Endothelial cell of umbilical vein (primary cell): ENCODE results near the gene SH3D21. TPM values are rescaled to one million over a fixed set of nuclear protein-coding genes. Genes with fewer than 3 reads are reported as not detected.

ENCODE experiments used
- BruUV-seq: library from RNA; stranded (reverse); fragments of 400-500 nt; replicated peaks from 2 replicates; lab custom pipeline; 2021; lab: Mats Ljungman, UMichigan
- CTCF ChIA-PET: fragments of 300-600, 350-600 bp; sonication (Branson Sonifier 250); formaldehyde crosslinking; loops from one replicate; lab custom pipeline; 2021; ENCODE audit warnings: antibody characterized with exemption, inconsistent platforms; lab: Charles Lee
- POLR2A ChIA-PET: fragments of 300-600, 350-600 bp; sonication (Branson Sonifier 250); formaldehyde crosslinking; loops from one replicate; lab custom pipeline; 2021; ENCODE audit warnings: antibody characterized with exemption, inconsistent platforms; lab: Charles Lee
- DNase-seq: peaks from one replicate; pipeline ENCODE4 v3.0.0-alpha.2; 2011; ENCODE audit warnings: low read depth, low spot score
- FAIRE-seq: peaks from 2 replicates; lab custom pipeline; 2011; peaks lifted over from hg19 to GRCh38; lab: Jason Lieb, UNC
- H2AFZ ChIP-seq: 2 replicates; pipeline ENCODE4 v1.6.0; 2012; ENCODE audit warnings: low read depth, low read length, control low read depth, inconsistent platforms
- H3K27ac ChIP-seq: 2 replicates; pipeline ENCODE4 v1.5.1; 2011; ENCODE audit warnings: low read depth, mild to moderate bottlenecking, control low read depth, low read length, moderate library complexity; ENCODE audit not compliant: insufficient read depth
- H3K27me3 ChIP-seq, 2 experiments: 2 replicates each; pipeline versions ENCODE4 v1.6.0 to v1.6.1; 2011; ENCODE audit warnings: low read length in 2 of 2, mixed read lengths in 1 of 2; ENCODE audit not compliant: control insufficient read depth in 2 of 2, insufficient read depth in 2 of 2
- H3K36me3 ChIP-seq, 2 experiments: 2 replicates in 1 of 2; 3 replicates in 1 of 2; pipeline ENCODE4 v1.5.1; 2011; ENCODE audit warnings: low read length in 2 of 2, mild to moderate bottlenecking in 1 of 2, moderate library complexity in 1 of 2; ENCODE audit not compliant: control insufficient read depth in 2 of 2, insufficient read depth in 2 of 2; ENCODE audit errors: extremely low read depth in 1 of 2
- H3K4me1 ChIP-seq: 3 replicates; pipeline ENCODE4 v1.5.1; 2011; ENCODE audit warnings: mild to moderate bottlenecking, low read length; ENCODE audit not compliant: control insufficient read depth, insufficient read depth; ENCODE audit errors: extremely low read depth
- H3K4me2 ChIP-seq: 2 replicates; pipeline ENCODE4 v1.6.1; 2011; ENCODE audit warnings: low read length, control low read depth, mixed read lengths; ENCODE audit not compliant: insufficient read depth
- H3K4me3 ChIP-seq, 3 experiments: fragments of 200-600 bp in 1 of 3; sonication (generic), shearing (Covaris generic) in 1 of 3; replicated peaks in 1 of 3; 2 replicates each; pipeline ENCODE4 v1.5.1; 2011 to 2016; ENCODE audit warnings: control low read depth in 3 of 3, low read length in 3 of 3, mild to moderate bottlenecking in 2 of 3, inconsistent platforms in 1 of 3, low read depth in 1 of 3, moderate library complexity in 1 of 3; ENCODE audit not compliant: insufficient read depth in 1 of 3
- H3K79me2 ChIP-seq: 2 replicates; pipeline ENCODE4 v1.6.0; 2012; ENCODE audit warnings: low read length, inconsistent platforms; ENCODE audit not compliant: control insufficient read depth, insufficient read depth
- H3K9ac ChIP-seq: replicated peaks from 2 replicates; pipeline ENCODE3; 2011; ENCODE audit warnings: low read length, control low read depth; ENCODE audit not compliant: insufficient read depth; ENCODE audit errors: extremely low read depth
- H3K9me1 ChIP-seq: replicated peaks from 3 replicates; pipeline ENCODE4 v1.6.0; 2011; ENCODE audit warnings: mild to moderate bottlenecking, low read length; ENCODE audit not compliant: control insufficient read depth, insufficient read depth; ENCODE audit errors: extremely low read depth
- H3K9me3 ChIP-seq: replicated peaks from 2 replicates; pipeline ENCODE4 v1.5.1; 2012; ENCODE audit warnings: low read length, inconsistent platforms; ENCODE audit not compliant: control insufficient read depth, insufficient read depth
- H4K20me1 ChIP-seq: replicated peaks from 2 replicates; pipeline ENCODE3; 2011; ENCODE audit warnings: mild to moderate bottlenecking, low read length; ENCODE audit not compliant: control insufficient read depth, insufficient read depth; ENCODE audit errors: extremely low read depth
- CTCF ChIP-seq, 2 donors: IDR thresholded peaks; 1 replicate in 1 of 2; 2 replicates in 1 of 2; pipeline ENCODE4 v1.5.1; 2011; ENCODE audit warnings: low read length in 2 of 2, mild to moderate bottlenecking in 2 of 2, moderate library complexity in 2 of 2, control low read depth in 1 of 2, inconsistent platforms in 1 of 2, low read depth in 1 of 2; ENCODE audit not compliant: insufficient read depth in 1 of 2; ENCODE audit errors: extremely low read depth in 1 of 2
- EZH2 ChIP-seq: IDR thresholded peaks from 2 replicates; pipeline ENCODE4 v1.6.1; 2012; ENCODE audit warnings: borderline replicate concordance, low read depth, mild to moderate bottlenecking, moderate library complexity, low read length, inconsistent platforms; ENCODE audit not compliant: severe bottlenecking
- FOS ChIP-seq: IDR thresholded peaks from 2 replicates; pipeline ENCODE4 v1.6.1; 2011; ENCODE audit warnings: mild to moderate bottlenecking, low read length, moderate library complexity, borderline replicate concordance; ENCODE audit not compliant: insufficient read depth
- GATA2 ChIP-seq: IDR thresholded peaks from 2 replicates; pipeline ENCODE4 v1.7.0; 2011; ENCODE audit warnings: low read depth, mild to moderate bottlenecking, moderate library complexity, mixed read lengths, low read length; ENCODE audit not compliant: insufficient read length, insufficient read depth
- JUN ChIP-seq: IDR thresholded peaks from 2 replicates; pipeline ENCODE4 v1.6.1; 2011; ENCODE audit warnings: borderline replicate concordance, low read depth; ENCODE audit not compliant: insufficient read length, insufficient read depth
- MAX ChIP-seq: IDR thresholded peaks from 2 replicates; pipeline ENCODE4 v1.6.1; 2011; ENCODE audit not compliant: insufficient read depth, insufficient read length
- MYC ChIP-seq: IDR thresholded peaks from one replicate; pipeline ENCODE4 v1.6.1; 2011; ENCODE audit warnings: mild to moderate bottlenecking, low read depth, low read length
- POLR2A ChIP-seq: IDR thresholded peaks from 2 replicates; pipeline ENCODE4 v1.6.1; 2012; ENCODE audit warnings: low read depth, mild to moderate bottlenecking, control low read depth, low read length
- POLR2AphosphoS5 ChIP-seq: IDR thresholded peaks from 2 replicates; pipeline ENCODE4 v1.6.1; 2012; ENCODE audit warnings: low read depth, mild to moderate bottlenecking, control low read depth, low read length, moderate library complexity; ENCODE audit not compliant: insufficient read depth
- dilution Hi-C: fragments of 300-500 bp; cut with MboI; formaldehyde crosslinking; loops from one replicate; pipeline ENCODE4 v1.15.0; 2019; ENCODE audit warnings: low sequenced_read_pairs; ENCODE audit not compliant: extremely low pct_ligation_motif_present
- intact Hi-C: fragments of 100-400 bp; cut with micrococcal nuclease; formaldehyde crosslinking; loops from one replicate; pipeline ENCODE4 v1.10.0; 2022
- polyA plus RNA-seq, 4 experiments: library from polyadenylated mRNA; depleted of rRNA in 3 of 4; stranded (reverse) in 3 of 4; unstranded in 1 of 4; fragments of >200 nt; gene quantifications; 2 replicates each; pipeline versions ENCODE4 v1.2.1 to v1.2.3, GENCODE V29; 2011 to 2012; ENCODE audit warnings: missing spikeins in 1 of 4
- total RNA-seq: library from RNA; stranded (reverse); gene quantifications from 2 replicates; pipeline ENCODE4 v1.2.3, GENCODE V29; 2021

Gene SH3D21
- total and polyA plus RNA-seq, 2 donors (not counting 3 experiments of a cell fraction or from before 2014, with no cell fraction given) = 1.8 to 7.2 TPM

- no peak for FAIRE-seq
- POLR2A ChIA-PET = interaction anchor here (0.6 kb wide), 1 partner anchor 35 kb away, joined by 3 read pairs; the partner anchor contains the start of gene THRAP3
- Histone ChIP-seq H3K27ac (no peak overlapping the region), H4K20me1 (peaks cover 5% of the 10 kb centered on the region), H3K36me3 (peaks cover 2% of the 10 kb centered on the region in 2 experiments), H3K4me3 (no peak overlapping the region), H2AFZ (no peak overlapping the region), H3K27me3 (no peaks in the 10 kb centered on the region), H3K9me1 (no peaks in the 10 kb centered on the region), H3K4me2 (no peak overlapping the region), H3K9ac (no peak overlapping the region), H3K79me2 (peaks cover 71% of the 10 kb centered on the region), H3K4me1 (no peaks in the 10 kb centered on the region), H3K9me3 (no peaks in the 10 kb centered on the region)
- dilution Hi-C loops (no loop called here), intact Hi-C loops (no loop called here)
- no TSS peak for BruUV-seq
- no peak for TF ChIP-seq POLR2A
- no peak for TF ChIP-seq CTCF (IDR thresholded peaks at IDR 0.05; ENCODE audit: extremely low read depth in 1 of 2, insufficient read depth in 1 of 2, low read depth in 1 of 2, low read length in 2 of 2)
- TF ChIP-seq MYC = no peak
- TF ChIP-seq JUN = no peak
- DNase-seq = no peak
- CTCF ChIA-PET = interaction anchor here (0.9 to 1.7 kb wide), 3 partner anchors 10 to 27 kb away, joined by 3 to 4 read pairs (median 3); no protein-coding TSS in a partner anchor
Observed at GRCh38 chr1:36258960-36259344, 47.2 kb upstream of the SH3D21 start.

- POLR2A ChIA-PET = no interaction called here
- dilution Hi-C loops = no loop called here
- no peak for FAIRE-seq
Observed at GRCh38 chr1:36268981-36269380, 37.2 kb upstream of the SH3D21 start.

More at GRCh38 chr1:36268981-36269380, 37.2 kb upstream of the SH3D21 start:
- Histone ChIP-seq H2AFZ (no peak overlapping the region), H3K36me3 (peaks cover 3 to 9% of the 10 kb centered on the region in 2 experiments), H3K4me2 (no peak overlapping the region), H3K9ac (no peak overlapping the region), H3K27me3 (no peaks in the 10 kb centered on the region), H3K9me1 (no peaks in the 10 kb centered on the region), H3K4me1 (peaks cover 2% of the 10 kb centered on the region), H3K79me2 (peaks cover 71% of the 10 kb centered on the region), H4K20me1 (peaks cover 5% of the 10 kb centered on the region), H3K9me3 (no peaks in the 10 kb centered on the region), H3K27ac (no peak overlapping the region), H3K4me3 (no peak overlapping the region)
- no peak for DNase-seq
- TF ChIP-seq JUN (no peak), FOS (no peak), POLR2AphosphoS5 (no peak), GATA2 (no peak), MAX (no peak), EZH2 (no peak), MYC (no peak), POLR2A (no peak), CTCF (IDR thresholded peaks at IDR 0.05; ENCODE audit: extremely low read depth in 1 of 2, insufficient read depth in 1 of 2, low read depth in 1 of 2, low read length in 2 of 2) (no peak)
- CTCF ChIA-PET = interaction anchor here (1.0 to 2.2 kb wide), 5 partner anchors 10 to 31 kb away, joined by 3 to 9 read pairs (median 4); no protein-coding TSS in a partner anchor
- intact Hi-C loops = no loop called here
- no TSS peak for BruUV-seq
